DND-41 (cell line): Measurements from ENCODE around the gene NPDC1.

Experiments used
- ATAC-seq: fragments of 200-7000 bp; cut with Tn5 transposase; 3 replicates; pipeline ENCODE4 v1.9.1; 2021; ENCODE audit warnings: low read depth; ENCODE audit not compliant: insufficient read depth
- DNase-seq: peaks from one replicate; pipeline ENCODE4 v3.0.0-alpha.2; 2020
- H2AFZ ChIP-seq: 2 replicates; pipeline ENCODE4 v1.6.0; 2012; ENCODE audit warnings: low read depth, low read length
- H3K27ac ChIP-seq: 2 replicates; pipeline ENCODE4 v1.5.1; 2012; ENCODE audit warnings: low read length, inconsistent platforms
- H3K27me3 ChIP-seq: fragments of 200-600 bp; sonication (generic); 2 replicates; pipeline ENCODE4 v1.6.0; 2012; ENCODE audit warnings: low read length, mild to moderate bottlenecking, inconsistent platforms; ENCODE audit not compliant: insufficient read depth, poor library complexity
- H3K36me3 ChIP-seq: 2 replicates; pipeline ENCODE4 v1.5.1; 2012; ENCODE audit warnings: low read length, inconsistent platforms; ENCODE audit not compliant: insufficient read depth
- H3K4me1 ChIP-seq: 2 replicates; pipeline ENCODE4 v1.5.1; 2012; ENCODE audit warnings: mild to moderate bottlenecking, low read length; ENCODE audit not compliant: insufficient read depth
- H3K4me2 ChIP-seq: 2 replicates; pipeline ENCODE4 v1.6.0; 2012; ENCODE audit warnings: mild to moderate bottlenecking, moderate library complexity, low read length, inconsistent platforms; ENCODE audit not compliant: insufficient read depth
- H3K4me3 ChIP-seq, 2 experiments: fragments of 200-600 bp in 1 of 2; shearing (Covaris generic) in 1 of 2; 2 replicates each; pipeline ENCODE4 v1.5.1; 2012 to 2016; ENCODE audit warnings: inconsistent platforms in 2 of 2, low read length in 2 of 2, mild to moderate bottlenecking in 2 of 2, low read depth in 1 of 2, moderate library complexity in 1 of 2
- H3K79me2 ChIP-seq: 2 replicates; pipeline ENCODE4 v1.6.0; 2012; ENCODE audit warnings: low read length, inconsistent platforms; ENCODE audit not compliant: insufficient read depth
- H3K9ac ChIP-seq: 2 replicates; pipeline ENCODE4 v1.6.0; 2012; ENCODE audit warnings: low read depth, mild to moderate bottlenecking, inconsistent platforms, low read length, moderate library complexity
- H3K9me3 ChIP-seq: 2 replicates; pipeline ENCODE4 v1.5.1; 2012; ENCODE audit warnings: low read length, moderate library complexity, mild to moderate bottlenecking, inconsistent platforms; ENCODE audit not compliant: insufficient read depth, severe bottlenecking
- H4K20me1 ChIP-seq: 2 replicates; pipeline ENCODE4 v1.6.0; 2012; ENCODE audit warnings: low read length; ENCODE audit not compliant: insufficient read depth
- CTCF ChIP-seq: IDR thresholded peaks from 2 replicates; pipeline ENCODE4 v1.5.1; 2012; ENCODE audit warnings: borderline replicate concordance, low read length, moderate library complexity, mild to moderate bottlenecking; ENCODE audit not compliant: poor library complexity, severe bottlenecking; ENCODE audit errors: extremely low read depth
- EZH2 ChIP-seq: IDR thresholded peaks from 3 replicates; pipeline ENCODE4 v1.6.1; 2012; ENCODE audit warnings: borderline replicate concordance, low read depth, mild to moderate bottlenecking, moderate library complexity, low read length, inconsistent platforms; ENCODE audit not compliant: severe bottlenecking

Gene NPDC1

DNA sequence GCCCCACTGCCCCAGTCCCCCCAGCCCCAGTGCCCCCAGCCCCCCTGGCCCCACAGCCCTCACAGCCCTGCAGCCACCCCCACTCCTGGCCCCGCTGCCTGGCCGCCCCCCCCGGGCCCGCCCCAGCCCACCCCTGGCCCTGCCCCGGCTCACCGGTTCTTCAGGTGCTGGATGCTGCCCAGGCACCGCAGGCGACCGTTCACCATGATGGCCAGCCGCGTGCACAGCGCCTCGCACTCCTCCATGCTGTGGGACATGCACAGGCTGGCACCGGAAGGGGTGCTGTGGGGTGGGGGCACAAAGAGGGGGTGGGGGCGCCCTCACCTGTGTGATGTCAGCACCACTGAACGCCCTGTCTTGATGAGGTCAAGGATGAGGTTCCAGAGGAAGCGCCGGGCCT, 36.8 kb downstream of the NPDC1 start:
- Histone ChIP-seq H2AFZ (no peak overlapping the region), H3K36me3 (no peaks in the 10 kb centered on the region), H3K9ac (no peak overlapping the region), H3K27me3 (no peaks in the 10 kb centered on the region), H3K79me2 (no peaks in the 10 kb centered on the region), H3K4me1 (no peaks in the 10 kb centered on the region), H3K4me2 (no peak overlapping the region), H3K27ac (no peak overlapping the region), H3K4me3 (no peak overlapping the region), H4K20me1 (no peaks in the 10 kb centered on the region), H3K9me3 (no peaks in the 10 kb centered on the region)
- no peak for ATAC-seq
- no peak for DNase-seq
- TF ChIP-seq EZH2 (no peak), CTCF (no peak)

GRCh38 chr9:137008312-137008711, 37.7 kb downstream of the NPDC1 start:
- H3K4me1 ChIP-seq: no peaks in the 10 kb centered on the region
- no peaks in the 10 kb centered on the region for H3K79me2 ChIP-seq
- no peaks in the 10 kb centered on the region for H3K36me3 ChIP-seq
- H3K27me3 ChIP-seq: no peaks in the 10 kb centered on the region
- ATAC-seq (no peak), DNase-seq (no peak)
- H3K4me3 ChIP-seq: no peak overlapping the region
- no peak for TF ChIP-seq CTCF
- TF ChIP-seq EZH2: no peak
- H3K27ac ChIP-seq: no peak overlapping the region
- no peaks in the 10 kb centered on the region for H3K9me3 ChIP-seq
- no peaks in the 10 kb centered on the region for H4K20me1 ChIP-seq
- no peak overlapping the region for H2AFZ ChIP-seq
- H3K9ac ChIP-seq: no peak overlapping the region
- no peak overlapping the region for H3K4me2 ChIP-seq

DNA sequence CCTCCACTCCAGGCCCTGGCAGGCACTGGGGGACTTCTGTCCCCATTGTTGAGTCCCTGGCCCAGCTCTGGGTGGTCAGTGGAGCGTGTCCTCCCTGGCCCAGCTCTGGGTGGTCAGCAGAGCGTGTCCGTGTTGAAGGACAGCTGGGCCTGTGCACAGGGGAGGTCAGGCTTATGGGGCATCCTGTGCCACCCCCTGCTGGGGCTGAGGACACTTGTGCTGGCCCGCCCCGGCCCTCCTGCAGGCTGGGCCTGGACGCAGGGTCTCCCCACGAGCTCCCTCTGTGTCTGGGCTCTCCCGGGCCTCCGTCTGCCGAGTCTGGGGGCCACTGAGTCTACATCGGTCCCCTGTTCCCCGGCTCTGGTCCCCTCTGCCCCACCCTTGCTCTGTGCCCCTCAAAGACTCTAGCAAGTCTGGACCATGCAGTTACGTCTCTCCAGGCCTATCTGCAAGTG, 38.1 kb downstream of the NPDC1 start:
- Histone ChIP-seq H3K4me2 (no peak overlapping the region), H3K36me3 (no peaks in the 10 kb centered on the region), H3K9ac (no peak overlapping the region), H3K9me3 (no peaks in the 10 kb centered on the region), H3K4me3 (no peak overlapping the region), H4K20me1 (no peaks in the 10 kb centered on the region), H3K27me3 (no peaks in the 10 kb centered on the region), H3K4me1 (no peaks in the 10 kb centered on the region), H3K79me2 (no peaks in the 10 kb centered on the region), H2AFZ (no peak overlapping the region), H3K27ac (no peak overlapping the region)
- no peak for DNase-seq
- no peak for ATAC-seq
- no peak for TF ChIP-seq CTCF
- TF ChIP-seq EZH2: no peak
